H1 (cell line): ENCODE results near the gene LBR. TPM values are rescaled to one million over a fixed set of nuclear protein-coding genes. Genes with fewer than 3 reads are reported as not detected.

ENCODE experiments used
- BCL11A ChIP-seq, 2 experiments: IDR thresholded peaks; one replicate each; pipeline ENCODE4 v1.6.1; 2011; ENCODE audit warnings: low read depth in 2 of 2, low read length in 2 of 2, mild to moderate bottlenecking in 2 of 2
- CHD2 ChIP-seq: IDR thresholded peaks from 2 replicates; pipeline ENCODE4 v1.6.1; 2012; ENCODE audit warnings: low read length, improper control_type of control experiment
- HDAC6 ChIP-seq: IDR thresholded peaks from one replicate; pipeline ENCODE4 v1.7.1; 2012; ENCODE audit warnings: low read depth, mild to moderate bottlenecking, inconsistent platforms, low read length, moderate library complexity
- MAFK ChIP-seq: IDR thresholded peaks from 2 replicates; pipeline ENCODE4 v1.6.1; 2012; ENCODE audit warnings: low read depth, mild to moderate bottlenecking, improper control_type of control experiment, low read length
- POLR2AphosphoS5 ChIP-seq: IDR thresholded peaks from 2 replicates; pipeline ENCODE4 v1.6.1; 2011; ENCODE audit warnings: low read depth, low read length
- POU5F1 ChIP-seq: IDR thresholded peaks from 2 replicates; pipeline ENCODE4 v1.6.1; 2011; ENCODE audit warnings: low read depth, mild to moderate bottlenecking, low read length, moderate library complexity
- polyA plus RNA-seq, 7 experiments: library from polyadenylated mRNA; depleted of rRNA in 3 of 7; stranded (reverse) in 5 of 7; unstranded in 2 of 7; fragments of >200 nt in 5 of 7; fragments of 200-250 nt in 2 of 7; gene quantifications; 1 replicate in 5 of 7; 2 replicates in 1 of 7; 4 replicates in 1 of 7; pipeline versions ENCODE4 v1.2.1 to v1.2.3, GENCODE V29; 2011 to 2013; ENCODE audit warnings: missing spikeins in 2 of 7, mixed read lengths in 2 of 7
- total RNA-seq: library from RNA; stranded (reverse); fragmentation: NEBNext Ultra II Directional; extraction: Animal tissue kit (Norgen Biotek cat#: 25700); gene quantifications from 2 replicates; pipeline ENCODE4 v1.2.1, GENCODE V29; 2021
- TF ChIP-seq, protein P1 (sequence below): fragments of 300-600 bp; sonication (generic); IDR thresholded peaks from 2 replicates; pipeline ENCODE4 v1.7.1; 2012; ENCODE audit warnings: low read length, moderate library complexity, mild to moderate bottlenecking, inconsistent platforms; ENCODE audit not compliant: insufficient replicate concordance

Gene LBR
- total and polyA plus RNA-seq, 2 of the 8 experiments (the other 6 are each of a cell fraction or from before 2014, with no cell fraction given) = 32.1 to 89.8 TPM

DNA sequence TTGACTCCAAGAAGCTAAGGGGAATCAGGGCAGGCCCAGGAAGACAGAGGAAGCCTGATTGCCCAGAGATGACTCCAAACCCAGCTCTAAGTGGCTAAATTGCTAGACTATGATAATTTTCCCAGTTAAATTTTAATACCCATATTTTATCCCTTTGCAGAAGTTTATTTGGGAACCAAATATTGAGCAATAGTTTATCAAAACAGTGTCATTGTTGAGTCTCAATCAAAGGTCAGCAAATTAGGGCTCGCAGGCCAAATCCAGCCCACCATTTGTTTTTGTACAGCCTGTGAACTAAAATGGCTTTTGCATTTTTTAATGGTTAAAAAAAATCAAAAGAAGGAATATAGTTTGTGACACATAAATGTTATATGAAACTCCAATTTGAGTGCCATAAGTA lies 47.1 kb downstream of the LBR start (continued):
- TF ChIP-seq, protein P1, sequence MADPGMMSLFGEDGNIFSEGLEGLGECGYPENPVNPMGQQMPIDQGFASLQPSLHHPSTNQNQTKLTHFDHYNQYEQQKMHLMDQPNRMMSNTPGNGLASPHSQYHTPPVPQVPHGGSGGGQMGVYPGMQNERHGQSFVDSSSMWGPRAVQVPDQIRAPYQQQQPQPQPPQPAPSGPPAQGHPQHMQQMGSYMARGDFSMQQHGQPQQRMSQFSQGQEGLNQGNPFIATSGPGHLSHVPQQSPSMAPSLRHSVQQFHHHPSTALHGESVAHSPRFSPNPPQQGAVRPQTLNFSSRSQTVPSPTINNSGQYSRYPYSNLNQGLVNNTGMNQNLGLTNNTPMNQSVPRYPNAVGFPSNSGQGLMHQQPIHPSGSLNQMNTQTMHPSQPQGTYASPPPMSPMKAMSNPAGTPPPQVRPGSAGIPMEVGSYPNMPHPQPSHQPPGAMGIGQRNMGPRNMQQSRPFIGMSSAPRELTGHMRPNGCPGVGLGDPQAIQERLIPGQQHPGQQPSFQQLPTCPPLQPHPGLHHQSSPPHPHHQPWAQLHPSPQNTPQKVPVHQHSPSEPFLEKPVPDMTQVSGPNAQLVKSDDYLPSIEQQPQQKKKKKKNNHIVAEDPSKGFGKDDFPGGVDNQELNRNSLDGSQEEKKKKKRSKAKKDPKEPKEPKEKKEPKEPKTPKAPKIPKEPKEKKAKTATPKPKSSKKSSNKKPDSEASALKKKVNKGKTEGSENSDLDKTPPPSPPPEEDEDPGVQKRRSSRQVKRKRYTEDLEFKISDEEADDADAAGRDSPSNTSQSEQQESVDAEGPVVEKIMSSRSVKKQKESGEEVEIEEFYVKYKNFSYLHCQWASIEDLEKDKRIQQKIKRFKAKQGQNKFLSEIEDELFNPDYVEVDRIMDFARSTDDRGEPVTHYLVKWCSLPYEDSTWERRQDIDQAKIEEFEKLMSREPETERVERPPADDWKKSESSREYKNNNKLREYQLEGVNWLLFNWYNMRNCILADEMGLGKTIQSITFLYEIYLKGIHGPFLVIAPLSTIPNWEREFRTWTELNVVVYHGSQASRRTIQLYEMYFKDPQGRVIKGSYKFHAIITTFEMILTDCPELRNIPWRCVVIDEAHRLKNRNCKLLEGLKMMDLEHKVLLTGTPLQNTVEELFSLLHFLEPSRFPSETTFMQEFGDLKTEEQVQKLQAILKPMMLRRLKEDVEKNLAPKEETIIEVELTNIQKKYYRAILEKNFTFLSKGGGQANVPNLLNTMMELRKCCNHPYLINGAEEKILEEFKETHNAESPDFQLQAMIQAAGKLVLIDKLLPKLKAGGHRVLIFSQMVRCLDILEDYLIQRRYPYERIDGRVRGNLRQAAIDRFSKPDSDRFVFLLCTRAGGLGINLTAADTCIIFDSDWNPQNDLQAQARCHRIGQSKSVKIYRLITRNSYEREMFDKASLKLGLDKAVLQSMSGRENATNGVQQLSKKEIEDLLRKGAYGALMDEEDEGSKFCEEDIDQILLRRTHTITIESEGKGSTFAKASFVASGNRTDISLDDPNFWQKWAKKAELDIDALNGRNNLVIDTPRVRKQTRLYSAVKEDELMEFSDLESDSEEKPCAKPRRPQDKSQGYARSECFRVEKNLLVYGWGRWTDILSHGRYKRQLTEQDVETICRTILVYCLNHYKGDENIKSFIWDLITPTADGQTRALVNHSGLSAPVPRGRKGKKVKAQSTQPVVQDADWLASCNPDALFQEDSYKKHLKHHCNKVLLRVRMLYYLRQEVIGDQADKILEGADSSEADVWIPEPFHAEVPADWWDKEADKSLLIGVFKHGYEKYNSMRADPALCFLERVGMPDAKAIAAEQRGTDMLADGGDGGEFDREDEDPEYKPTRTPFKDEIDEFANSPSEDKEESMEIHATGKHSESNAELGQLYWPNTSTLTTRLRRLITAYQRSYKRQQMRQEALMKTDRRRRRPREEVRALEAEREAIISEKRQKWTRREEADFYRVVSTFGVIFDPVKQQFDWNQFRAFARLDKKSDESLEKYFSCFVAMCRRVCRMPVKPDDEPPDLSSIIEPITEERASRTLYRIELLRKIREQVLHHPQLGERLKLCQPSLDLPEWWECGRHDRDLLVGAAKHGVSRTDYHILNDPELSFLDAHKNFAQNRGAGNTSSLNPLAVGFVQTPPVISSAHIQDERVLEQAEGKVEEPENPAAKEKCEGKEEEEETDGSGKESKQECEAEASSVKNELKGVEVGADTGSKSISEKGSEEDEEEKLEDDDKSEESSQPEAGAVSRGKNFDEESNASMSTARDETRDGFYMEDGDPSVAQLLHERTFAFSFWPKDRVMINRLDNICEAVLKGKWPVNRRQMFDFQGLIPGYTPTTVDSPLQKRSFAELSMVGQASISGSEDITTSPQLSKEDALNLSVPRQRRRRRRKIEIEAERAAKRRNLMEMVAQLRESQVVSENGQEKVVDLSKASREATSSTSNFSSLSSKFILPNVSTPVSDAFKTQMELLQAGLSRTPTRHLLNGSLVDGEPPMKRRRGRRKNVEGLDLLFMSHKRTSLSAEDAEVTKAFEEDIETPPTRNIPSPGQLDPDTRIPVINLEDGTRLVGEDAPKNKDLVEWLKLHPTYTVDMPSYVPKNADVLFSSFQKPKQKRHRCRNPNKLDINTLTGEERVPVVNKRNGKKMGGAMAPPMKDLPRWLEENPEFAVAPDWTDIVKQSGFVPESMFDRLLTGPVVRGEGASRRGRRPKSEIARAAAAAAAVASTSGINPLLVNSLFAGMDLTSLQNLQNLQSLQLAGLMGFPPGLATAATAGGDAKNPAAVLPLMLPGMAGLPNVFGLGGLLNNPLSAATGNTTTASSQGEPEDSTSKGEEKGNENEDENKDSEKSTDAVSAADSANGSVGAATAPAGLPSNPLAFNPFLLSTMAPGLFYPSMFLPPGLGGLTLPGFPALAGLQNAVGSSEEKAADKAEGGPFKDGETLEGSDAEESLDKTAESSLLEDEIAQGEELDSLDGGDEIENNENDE = no peak
- TF ChIP-seq POLR2AphosphoS5 (no peak), MAFK (no peak), POU5F1 (no peak), BCL11A (IDR thresholded peaks at IDR 0.05; ENCODE audit: low read depth in 2 of 2, low read length in 2 of 2) (no peak), CHD2 (no peak), HDAC6 (no peak)
